Osteocyte (in vitro differentiated cells): ENCODE measurements around the gene PSTPIP1. TPM values are rescaled to one million over a fixed set of nuclear protein-coding genes. Genes with fewer than 3 reads are reported as not detected.

ENCODE experiments used
- DNase-seq: peaks from one replicate; pipeline ENCODE4 v3.0.0; 2021; ENCODE audit warnings: mixed read lengths; ENCODE audit not compliant: unreplicated experiment; ENCODE audit errors: extremely low spot score
- H3K27ac Mint-ChIP-seq: one replicate; pipeline ENCODE4 v1.8.0; 2021; ENCODE audit warnings: mild to moderate bottlenecking, mixed read lengths; ENCODE audit not compliant: unreplicated experiment
- H3K27me3 Mint-ChIP-seq: one replicate; pipeline ENCODE4 v1.8.0; 2021; ENCODE audit warnings: mixed read lengths; ENCODE audit not compliant: unreplicated experiment
- H3K36me3 Mint-ChIP-seq: one replicate; pipeline ENCODE4 v1.8.0; 2021; ENCODE audit warnings: mixed read lengths; ENCODE audit not compliant: unreplicated experiment
- H3K4me1 Mint-ChIP-seq: one replicate; pipeline ENCODE4 v1.8.0; 2021; ENCODE audit warnings: mixed read lengths; ENCODE audit not compliant: unreplicated experiment
- H3K4me3 Mint-ChIP-seq: one replicate; pipeline ENCODE4 v1.8.0; 2021; ENCODE audit warnings: mild to moderate bottlenecking, moderate library complexity, mixed read lengths; ENCODE audit not compliant: unreplicated experiment
- H3K9me3 Mint-ChIP-seq: one replicate; pipeline ENCODE4 v1.8.0; 2021; ENCODE audit warnings: mixed read lengths; ENCODE audit not compliant: unreplicated experiment
- CTCF ChIP-seq: fragments of 200-600 bp; sonication (generic); IDR thresholded peaks from 2 replicates; pipeline ENCODE4 v1.5.0; 2021; ENCODE audit warnings: antibody characterized with exemption, mild to moderate bottlenecking, moderate library complexity
- total RNA-seq: library from RNA; stranded (reverse); gene quantifications from 2 replicates; pipeline ENCODE4 v1.2.1, GENCODE V29; 2021

The PSTPIP1 gene
- total RNA-seq, 1 donor from 2014 or later: not detected

- Mint-ChIP-seq H3K27ac (no peak overlapping the region), H3K36me3 (peaks cover 3% of the 10 kb centered on the region), H3K4me3 (no peak overlapping the region), H3K4me1 (no peaks in the 10 kb centered on the region), H3K27me3 (peaks cover 29% of the 10 kb centered on the region), H3K9me3 (no peaks in the 10 kb centered on the region)
- no peak for DNase-seq
- TF ChIP-seq CTCF: no peak
These were observed 7.5 kb downstream of the PSTPIP1 start for GRCh38 chr15:77002436-77002835.

- no peak for TF ChIP-seq CTCF
- no peaks in the 10 kb centered on the region for H3K4me1 Mint-ChIP-seq
- H3K9me3 Mint-ChIP-seq: no peaks in the 10 kb centered on the region
- peaks cover 3% of the 10 kb centered on the region for H3K36me3 Mint-ChIP-seq
- no peak overlapping the region for H3K4me3 Mint-ChIP-seq
- peaks cover 29% of the 10 kb centered on the region for H3K27me3 Mint-ChIP-seq
- no peak overlapping the region for H3K27ac Mint-ChIP-seq
- no peak for DNase-seq
These were observed 8.3 kb downstream of the PSTPIP1 start for GRCh38 chr15:77002954-77003912.

GRCh38 chr15:77004189-77004588 is 9.3 kb downstream of the PSTPIP1 start:
- Mint-ChIP-seq H3K27ac (no peak overlapping the region), H3K27me3 (peaks cover 31% of the 10 kb centered on the region), H3K9me3 (no peaks in the 10 kb centered on the region), H3K4me3 (no peak overlapping the region), H3K4me1 (no peaks in the 10 kb centered on the region), H3K36me3 (peaks cover 3% of the 10 kb centered on the region)
- TF ChIP-seq CTCF: no peak
- DNase-seq: no peak

GRCh38 chr15:77009176-77009575 is 14.2 kb downstream of the PSTPIP1 start:
- Mint-ChIP-seq H3K4me1 (no peaks in the 10 kb centered on the region), H3K36me3 (peaks cover 2% of the 10 kb centered on the region)
- no peak for DNase-seq

More at GRCh38 chr15:77009176-77009575, 14.2 kb downstream of the PSTPIP1 start:
- Mint-ChIP-seq H3K27ac (no peak overlapping the region), H3K9me3 (no peaks in the 10 kb centered on the region), H3K27me3 (peaks cover 25% of the 10 kb centered on the region), H3K4me3 (no peak overlapping the region)
- no peak for TF ChIP-seq CTCF
